ENCODE results near the gene AGAP4.
"Not testable (repeated sequence)": the region's sequence is repeated elsewhere in the genome, so short reads cannot be mapped to it uniquely, and the experiment has no call there.

The AGAP4 gene

DNA sequence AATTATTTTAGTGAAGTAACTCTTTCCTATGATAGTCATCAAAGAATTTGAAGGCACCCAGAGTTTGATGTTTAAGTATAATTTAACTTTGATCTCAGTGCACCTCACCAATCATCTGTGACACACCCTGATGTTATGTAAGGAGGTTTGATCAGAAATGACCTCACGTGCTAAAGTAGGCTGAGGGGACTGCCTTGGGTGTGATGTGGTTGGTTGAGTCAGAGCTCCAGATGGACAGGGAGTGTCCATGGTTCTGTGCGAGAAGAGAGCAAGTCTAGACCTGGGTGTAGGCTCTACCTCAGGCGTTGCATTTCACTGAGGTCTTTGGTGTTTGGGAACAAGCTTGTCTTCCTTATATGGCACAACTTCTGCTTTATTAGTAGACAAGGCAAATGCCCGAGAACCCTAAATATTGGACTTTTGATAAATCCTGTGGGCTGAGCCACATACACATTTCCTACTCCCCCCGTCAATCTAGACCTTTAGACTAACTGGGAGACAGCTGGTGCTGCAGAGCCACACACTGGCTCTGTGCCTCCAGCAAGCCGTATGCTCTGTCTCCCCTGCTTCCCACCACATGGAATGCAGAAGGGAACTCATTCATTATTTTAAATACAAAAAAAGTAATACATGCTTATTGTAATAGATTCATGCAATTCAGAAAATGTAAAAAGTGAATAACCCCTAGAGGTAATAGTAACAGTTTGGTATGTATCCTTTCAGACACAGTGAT lies 56.4 kb downstream of the AGAP4 start:
- DNase-seq (ENCODE audit: low spot score): not testable (repeated sequence)

DNA sequence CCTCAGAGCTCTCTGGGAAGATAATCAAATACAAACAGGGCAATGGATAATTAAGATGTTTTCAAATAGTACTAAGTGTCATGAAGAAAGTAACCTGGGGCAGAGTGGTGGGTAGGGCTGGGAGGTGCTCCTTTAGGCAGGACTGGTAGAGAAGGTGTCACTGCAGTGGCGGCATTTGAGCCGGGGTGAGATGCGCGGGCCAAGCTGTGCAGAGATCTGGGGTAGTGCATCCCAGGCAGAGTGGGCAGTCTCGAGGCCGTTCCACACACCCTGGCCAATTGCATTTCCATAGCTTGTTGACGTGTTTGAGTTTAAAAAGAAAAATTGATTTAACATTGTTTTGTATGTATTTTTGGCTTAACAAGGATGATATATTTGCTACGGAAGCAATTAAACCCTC lies 57.3 kb downstream of the AGAP4 start:
- DNase-seq (ENCODE audit: low spot score): not testable (repeated sequence)

DNA sequence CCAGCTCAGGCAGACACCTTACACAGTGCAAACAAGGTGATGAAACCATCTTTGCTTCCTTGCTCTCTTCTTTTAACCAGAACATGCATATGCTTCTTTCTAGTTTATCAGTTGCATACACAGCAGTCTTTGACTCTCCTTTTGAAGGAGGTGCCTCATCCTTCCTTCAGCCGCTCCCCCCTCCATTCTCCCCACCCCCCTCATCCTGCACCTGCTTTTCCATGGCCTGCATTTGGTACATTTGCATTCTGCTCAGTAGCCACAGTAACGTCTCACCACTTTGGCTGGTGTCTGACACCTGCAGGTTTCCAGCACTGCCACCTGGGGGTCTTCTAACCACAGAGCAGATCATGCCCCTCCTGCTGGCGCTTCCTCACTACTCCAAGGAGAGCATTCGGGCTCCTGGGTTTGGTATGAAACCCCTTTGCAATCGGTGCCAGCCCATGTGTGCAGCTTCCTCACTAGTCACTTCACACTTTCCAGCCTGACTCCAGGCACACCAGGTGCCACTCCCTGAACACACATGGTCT lies 60.0 kb downstream of the AGAP4 start:
- DNase-seq (ENCODE audit: low spot score): not testable (repeated sequence)

DNA sequence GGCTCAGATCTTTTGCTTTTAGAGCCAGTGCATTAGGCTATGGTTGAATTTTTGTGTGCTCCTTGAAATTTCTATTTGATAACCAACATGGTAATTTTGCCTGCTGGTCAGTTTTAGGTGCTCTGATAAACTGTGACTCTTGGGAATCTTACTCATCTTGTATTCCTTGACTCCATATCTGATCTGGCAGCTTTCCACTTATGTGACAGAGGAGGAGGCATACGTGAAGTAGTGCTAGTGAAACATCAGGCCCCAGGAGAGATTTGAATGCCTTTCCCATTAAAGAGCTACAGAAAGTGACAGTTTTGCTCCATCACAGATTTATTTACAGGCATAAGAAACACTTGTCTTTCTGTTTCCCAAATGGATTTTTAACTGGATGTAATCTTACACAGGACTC lies 61.1 kb downstream of the AGAP4 start:
- not testable (repeated sequence) for DNase-seq (ENCODE audit: low spot score)

Data from HuH-7.5 (cell line).